Endothelial cell of umbilical vein (primary cell): ENCODE measurements around the gene CCDC57. TPM values are rescaled to one million over a fixed set of nuclear protein-coding genes. Genes with fewer than 3 reads are reported as not detected.

Experiments
- BruUV-seq: library from RNA; stranded (reverse); fragments of 400-500 nt; replicated peaks from 2 replicates; lab custom pipeline; 2021; lab: Mats Ljungman, UMichigan
- CTCF ChIA-PET: fragments of 300-600, 350-600 bp; sonication (Branson Sonifier 250); formaldehyde crosslinking; loops from one replicate; lab custom pipeline; 2021; ENCODE audit warnings: antibody characterized with exemption, inconsistent platforms; lab: Charles Lee
- POLR2A ChIA-PET: fragments of 300-600, 350-600 bp; sonication (Branson Sonifier 250); formaldehyde crosslinking; loops from one replicate; lab custom pipeline; 2021; ENCODE audit warnings: antibody characterized with exemption, inconsistent platforms; lab: Charles Lee
- DNase-seq: peaks from one replicate; pipeline ENCODE4 v3.0.0-alpha.2; 2011; ENCODE audit warnings: low read depth, low spot score
- FAIRE-seq: peaks from 2 replicates; lab custom pipeline; 2011; peaks lifted over from hg19 to GRCh38; lab: Jason Lieb, UNC
- H2AFZ ChIP-seq: 2 replicates; pipeline ENCODE4 v1.6.0; 2012; ENCODE audit warnings: low read depth, low read length, control low read depth, inconsistent platforms
- H3K27ac ChIP-seq: 2 replicates; pipeline ENCODE4 v1.5.1; 2011; ENCODE audit warnings: low read depth, mild to moderate bottlenecking, control low read depth, low read length, moderate library complexity; ENCODE audit not compliant: insufficient read depth
- H3K27me3 ChIP-seq, 2 experiments: 2 replicates each; pipeline versions ENCODE4 v1.6.0 to v1.6.1; 2011; ENCODE audit warnings: low read length in 2 of 2, mixed read lengths in 1 of 2; ENCODE audit not compliant: control insufficient read depth in 2 of 2, insufficient read depth in 2 of 2
- H3K36me3 ChIP-seq, 2 experiments: 2 replicates in 1 of 2; 3 replicates in 1 of 2; pipeline ENCODE4 v1.5.1; 2011; ENCODE audit warnings: low read length in 2 of 2, mild to moderate bottlenecking in 1 of 2, moderate library complexity in 1 of 2; ENCODE audit not compliant: control insufficient read depth in 2 of 2, insufficient read depth in 2 of 2; ENCODE audit errors: extremely low read depth in 1 of 2
- H3K4me1 ChIP-seq: 3 replicates; pipeline ENCODE4 v1.5.1; 2011; ENCODE audit warnings: mild to moderate bottlenecking, low read length; ENCODE audit not compliant: control insufficient read depth, insufficient read depth; ENCODE audit errors: extremely low read depth
- H3K4me2 ChIP-seq: 2 replicates; pipeline ENCODE4 v1.6.1; 2011; ENCODE audit warnings: low read length, control low read depth, mixed read lengths; ENCODE audit not compliant: insufficient read depth
- H3K4me3 ChIP-seq, 3 experiments: fragments of 200-600 bp in 1 of 3; sonication (generic), shearing (Covaris generic) in 1 of 3; replicated peaks in 1 of 3; 2 replicates each; pipeline ENCODE4 v1.5.1; 2011 to 2016; ENCODE audit warnings: control low read depth in 3 of 3, low read length in 3 of 3, mild to moderate bottlenecking in 2 of 3, inconsistent platforms in 1 of 3, low read depth in 1 of 3, moderate library complexity in 1 of 3; ENCODE audit not compliant: insufficient read depth in 1 of 3
- H3K79me2 ChIP-seq: 2 replicates; pipeline ENCODE4 v1.6.0; 2012; ENCODE audit warnings: low read length, inconsistent platforms; ENCODE audit not compliant: control insufficient read depth, insufficient read depth
- H3K9ac ChIP-seq: replicated peaks from 2 replicates; pipeline ENCODE3; 2011; ENCODE audit warnings: low read length, control low read depth; ENCODE audit not compliant: insufficient read depth; ENCODE audit errors: extremely low read depth
- H3K9me1 ChIP-seq: replicated peaks from 3 replicates; pipeline ENCODE4 v1.6.0; 2011; ENCODE audit warnings: mild to moderate bottlenecking, low read length; ENCODE audit not compliant: control insufficient read depth, insufficient read depth; ENCODE audit errors: extremely low read depth
- H3K9me3 ChIP-seq: replicated peaks from 2 replicates; pipeline ENCODE4 v1.5.1; 2012; ENCODE audit warnings: low read length, inconsistent platforms; ENCODE audit not compliant: control insufficient read depth, insufficient read depth
- H4K20me1 ChIP-seq: replicated peaks from 2 replicates; pipeline ENCODE3; 2011; ENCODE audit warnings: mild to moderate bottlenecking, low read length; ENCODE audit not compliant: control insufficient read depth, insufficient read depth; ENCODE audit errors: extremely low read depth
- EZH2 ChIP-seq: IDR thresholded peaks from 2 replicates; pipeline ENCODE4 v1.6.1; 2012; ENCODE audit warnings: borderline replicate concordance, low read depth, mild to moderate bottlenecking, moderate library complexity, low read length, inconsistent platforms; ENCODE audit not compliant: severe bottlenecking
- FOS ChIP-seq: IDR thresholded peaks from 2 replicates; pipeline ENCODE4 v1.6.1; 2011; ENCODE audit warnings: mild to moderate bottlenecking, low read length, moderate library complexity, borderline replicate concordance; ENCODE audit not compliant: insufficient read depth
- GATA2 ChIP-seq: IDR thresholded peaks from 2 replicates; pipeline ENCODE4 v1.7.0; 2011; ENCODE audit warnings: low read depth, mild to moderate bottlenecking, moderate library complexity, mixed read lengths, low read length; ENCODE audit not compliant: insufficient read length, insufficient read depth
- JUN ChIP-seq: IDR thresholded peaks from 2 replicates; pipeline ENCODE4 v1.6.1; 2011; ENCODE audit warnings: borderline replicate concordance, low read depth; ENCODE audit not compliant: insufficient read length, insufficient read depth
- MYC ChIP-seq: IDR thresholded peaks from one replicate; pipeline ENCODE4 v1.6.1; 2011; ENCODE audit warnings: mild to moderate bottlenecking, low read depth, low read length
- POLR2A ChIP-seq: IDR thresholded peaks from 2 replicates; pipeline ENCODE4 v1.6.1; 2012; ENCODE audit warnings: low read depth, mild to moderate bottlenecking, control low read depth, low read length
- POLR2AphosphoS5 ChIP-seq: IDR thresholded peaks from 2 replicates; pipeline ENCODE4 v1.6.1; 2012; ENCODE audit warnings: low read depth, mild to moderate bottlenecking, control low read depth, low read length, moderate library complexity; ENCODE audit not compliant: insufficient read depth
- dilution Hi-C: fragments of 300-500 bp; cut with MboI; formaldehyde crosslinking; loops from one replicate; pipeline ENCODE4 v1.15.0; 2019; ENCODE audit warnings: low sequenced_read_pairs; ENCODE audit not compliant: extremely low pct_ligation_motif_present
- intact Hi-C: fragments of 100-400 bp; cut with micrococcal nuclease; formaldehyde crosslinking; loops from one replicate; pipeline ENCODE4 v1.10.0; 2022
- polyA plus RNA-seq, 4 experiments: library from polyadenylated mRNA; depleted of rRNA in 3 of 4; stranded (reverse) in 3 of 4; unstranded in 1 of 4; fragments of >200 nt; gene quantifications; 2 replicates each; pipeline versions ENCODE4 v1.2.1 to v1.2.3, GENCODE V29; 2011 to 2012; ENCODE audit warnings: missing spikeins in 1 of 4
- total RNA-seq: library from RNA; stranded (reverse); gene quantifications from 2 replicates; pipeline ENCODE4 v1.2.3, GENCODE V29; 2021
- TF ChIP-seq, protein P1 (sequence below): IDR thresholded peaks from 2 replicates; pipeline ENCODE4 v1.6.1; 2011; ENCODE audit not compliant: insufficient read depth, insufficient read length
- TF ChIP-seq, protein P2 (sequence below), 2 donors: IDR thresholded peaks; 1 replicate in 1 of 2; 2 replicates in 1 of 2; pipeline ENCODE4 v1.5.1; 2011; ENCODE audit warnings: low read length in 2 of 2, mild to moderate bottlenecking in 2 of 2, moderate library complexity in 2 of 2, control low read depth in 1 of 2, inconsistent platforms in 1 of 2, low read depth in 1 of 2; ENCODE audit not compliant: insufficient read depth in 1 of 2; ENCODE audit errors: extremely low read depth in 1 of 2

Gene CCDC57
- total and polyA plus RNA-seq, 2 donors (not counting 3 experiments of a cell fraction or from before 2014, with no cell fraction given), result 18.6 to 31.6 TPM

DNA sequence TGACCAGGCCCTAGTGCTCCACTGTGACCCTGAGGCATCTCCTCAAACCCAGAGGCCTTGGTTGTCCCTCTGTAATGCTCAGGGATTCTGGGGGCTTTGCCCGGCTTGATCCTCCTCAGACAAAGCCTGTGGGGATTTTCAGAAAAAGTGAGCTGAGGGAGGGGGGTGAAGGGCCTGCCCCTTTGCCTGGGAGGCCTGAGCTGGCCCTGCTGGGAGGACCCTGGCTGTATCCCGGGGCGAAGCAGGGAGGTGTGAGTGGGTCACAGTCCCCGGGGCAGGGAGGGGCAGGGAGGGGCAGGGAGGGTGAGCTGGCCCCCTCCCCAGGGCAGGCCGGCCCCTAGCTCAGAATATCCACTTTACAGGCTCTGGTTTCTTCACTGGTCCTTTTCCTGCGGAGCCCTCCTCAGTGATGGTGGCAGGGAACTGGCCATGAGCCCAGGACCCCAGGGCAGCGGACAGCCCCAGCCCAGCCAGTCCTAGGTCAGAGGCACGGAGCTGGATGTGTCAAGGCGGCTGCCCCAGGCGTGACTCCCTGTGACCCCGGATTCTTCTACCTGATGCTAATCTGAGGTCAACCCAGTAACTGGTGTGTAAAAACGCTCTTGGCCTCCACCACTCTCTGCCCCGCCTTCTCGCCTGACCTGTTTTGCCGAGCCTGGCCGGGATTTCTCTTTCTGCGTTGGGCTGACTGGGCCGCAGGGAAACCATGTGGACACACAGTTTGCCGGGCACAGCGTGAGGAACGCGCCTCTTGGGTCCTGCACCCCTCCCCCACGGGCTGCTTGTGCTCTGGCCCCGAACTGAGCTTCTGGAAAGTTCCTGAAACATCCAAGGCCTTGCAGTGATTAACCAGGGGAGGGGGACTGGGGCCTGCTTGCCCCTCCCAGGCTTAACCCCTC is 108.8 kb downstream of the CCDC57 start:
- no peak overlapping the region for H3K4me3 ChIP-seq
- H3K9me3 ChIP-seq, result no peaks in the 10 kb centered on the region
- CTCF ChIA-PET, result interaction anchor here (3.3 kb wide), 1 partner anchor 73 kb away, joined by 8 read pairs; the partner anchor contains the start of gene RAC3
- no peak for DNase-seq
- peaks cover 2% of the 10 kb centered on the region for H3K79me2 ChIP-seq
- H4K20me1 ChIP-seq, result no peaks in the 10 kb centered on the region
- H3K4me2 ChIP-seq, result no peak overlapping the region
- H3K27me3 ChIP-seq, result no peaks in the 10 kb centered on the region
- H2AFZ ChIP-seq, result no peak overlapping the region
- intact Hi-C loops (no loop called here), dilution Hi-C loops (no loop called here)
- H3K4me1 ChIP-seq, result peaks cover 17% of the 10 kb centered on the region
- H3K36me3 ChIP-seq, result no peaks in the 10 kb centered on the region
- POLR2A ChIA-PET, result no interaction called here
- no TSS peak for BruUV-seq
- no peak overlapping the region for H3K27ac ChIP-seq
- FAIRE-seq, result no peak
- no peak overlapping the region for H3K9ac ChIP-seq
- no peak for TF ChIP-seq POLR2AphosphoS5
- H3K9me1 ChIP-seq, result no peaks in the 10 kb centered on the region

DNA sequence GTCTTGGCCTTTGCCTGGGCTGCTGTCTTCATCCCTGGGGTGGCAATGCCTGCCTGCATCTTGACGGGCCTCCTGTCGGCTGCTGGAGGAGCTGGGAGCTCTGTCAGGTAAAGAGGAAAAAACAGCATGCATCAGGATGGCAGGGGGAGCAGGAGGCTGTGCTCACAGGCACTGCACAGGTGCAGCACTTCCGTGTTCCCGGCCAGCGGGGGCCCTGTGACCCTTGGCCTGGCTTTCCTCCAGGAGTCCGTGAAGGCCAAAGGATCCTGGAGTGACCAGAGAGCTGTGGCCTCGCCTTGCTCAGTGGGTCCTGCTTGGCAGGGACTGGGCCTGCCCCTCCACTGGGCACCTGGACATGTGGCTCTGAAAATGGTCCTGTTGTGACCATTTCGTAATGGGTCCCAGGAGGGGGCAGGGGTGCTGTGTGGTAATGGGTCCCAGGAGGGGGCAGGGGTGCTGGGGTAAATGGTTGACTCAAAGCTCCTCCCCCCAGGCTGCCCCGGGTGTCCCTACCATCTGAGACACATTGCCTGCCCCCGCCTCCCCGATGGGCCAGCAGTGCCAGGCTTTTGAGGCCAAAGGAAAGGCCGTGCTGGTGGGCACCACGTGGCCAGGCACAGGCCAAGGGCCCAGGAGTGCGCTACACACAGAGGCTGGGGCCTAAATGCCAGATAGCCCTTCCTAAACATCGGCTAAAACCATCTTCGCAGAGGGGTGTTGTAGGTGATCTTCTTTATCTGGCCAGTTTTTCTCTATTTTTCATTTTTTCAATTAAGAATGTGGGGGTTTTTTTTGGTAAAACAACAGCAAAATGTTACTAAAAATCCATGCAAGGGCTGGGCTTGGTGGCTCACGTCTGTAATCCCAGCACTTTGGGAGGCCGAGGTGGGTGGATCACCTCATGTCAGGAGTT is 110.6 kb downstream of the CCDC57 start:
- peaks cover 11% of the 10 kb centered on the region for H3K79me2 ChIP-seq
- H4K20me1 ChIP-seq, result no peaks in the 10 kb centered on the region
- BruUV-seq, result no TSS peak
- H3K4me1 ChIP-seq, result peaks cover 18% of the 10 kb centered on the region
- dilution Hi-C loops (no loop called here), intact Hi-C loops (no loop called here)
- POLR2A ChIA-PET, result no interaction called here
- H2AFZ ChIP-seq, result no peak overlapping the region
- no peaks in the 10 kb centered on the region for H3K9me1 ChIP-seq
- no peak overlapping the region for H3K4me3 ChIP-seq
- H3K36me3 ChIP-seq, result no peaks in the 10 kb centered on the region
- no peaks in the 10 kb centered on the region for H3K9me3 ChIP-seq
- no peak overlapping the region for H3K4me2 ChIP-seq
- no peaks in the 10 kb centered on the region for H3K27me3 ChIP-seq
- no peak overlapping the region for H3K27ac ChIP-seq
- CTCF ChIA-PET, result interaction anchor here (3.3 kb wide), 1 partner anchor 71 kb away, joined by 8 read pairs; the partner anchor contains the start of gene RAC3
- DNase-seq (no peak), FAIRE-seq (no peak)
- TF ChIP-seq, protein P1, sequence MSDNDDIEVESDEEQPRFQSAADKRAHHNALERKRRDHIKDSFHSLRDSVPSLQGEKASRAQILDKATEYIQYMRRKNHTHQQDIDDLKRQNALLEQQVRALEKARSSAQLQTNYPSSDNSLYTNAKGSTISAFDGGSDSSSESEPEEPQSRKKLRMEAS, result no peak
- TF ChIP-seq MYC (no peak), POLR2AphosphoS5 (no peak), EZH2 (no peak), FOS (no peak), JUN (no peak), GATA2 (no peak), POLR2A (no peak)
- TF ChIP-seq, protein P2, sequence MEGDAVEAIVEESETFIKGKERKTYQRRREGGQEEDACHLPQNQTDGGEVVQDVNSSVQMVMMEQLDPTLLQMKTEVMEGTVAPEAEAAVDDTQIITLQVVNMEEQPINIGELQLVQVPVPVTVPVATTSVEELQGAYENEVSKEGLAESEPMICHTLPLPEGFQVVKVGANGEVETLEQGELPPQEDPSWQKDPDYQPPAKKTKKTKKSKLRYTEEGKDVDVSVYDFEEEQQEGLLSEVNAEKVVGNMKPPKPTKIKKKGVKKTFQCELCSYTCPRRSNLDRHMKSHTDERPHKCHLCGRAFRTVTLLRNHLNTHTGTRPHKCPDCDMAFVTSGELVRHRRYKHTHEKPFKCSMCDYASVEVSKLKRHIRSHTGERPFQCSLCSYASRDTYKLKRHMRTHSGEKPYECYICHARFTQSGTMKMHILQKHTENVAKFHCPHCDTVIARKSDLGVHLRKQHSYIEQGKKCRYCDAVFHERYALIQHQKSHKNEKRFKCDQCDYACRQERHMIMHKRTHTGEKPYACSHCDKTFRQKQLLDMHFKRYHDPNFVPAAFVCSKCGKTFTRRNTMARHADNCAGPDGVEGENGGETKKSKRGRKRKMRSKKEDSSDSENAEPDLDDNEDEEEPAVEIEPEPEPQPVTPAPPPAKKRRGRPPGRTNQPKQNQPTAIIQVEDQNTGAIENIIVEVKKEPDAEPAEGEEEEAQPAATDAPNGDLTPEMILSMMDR (IDR thresholded peaks at IDR 0.05; ENCODE audit: extremely low read depth in 1 of 2, insufficient read depth in 1 of 2, low read depth in 1 of 2, low read length in 2 of 2), result no peak
- H3K9ac ChIP-seq, result no peak overlapping the region
